Brain microvascular endothelial cell (primary cell): ENCODE data around the gene CNIH4.

Experiments
- DNase-seq: peaks from one replicate; pipeline ENCODE4 v3.0.0-alpha.2; 2020
- H3K27ac ChIP-seq: fragments of 250-450 bp; sonication (Bioruptor Pico); 2 replicates; pipeline ENCODE4 v1.5.1; 2020; ENCODE audit warnings: mild to moderate bottlenecking, moderate library complexity
- H3K27me3 ChIP-seq: fragments of 250-450 bp; sonication (Bioruptor Pico); replicated peaks from 2 replicates; pipeline ENCODE4 v1.5.1; 2020; ENCODE audit warnings: mild to moderate bottlenecking
- H3K36me3 ChIP-seq: fragments of 250-450 bp; sonication (Bioruptor Pico); replicated peaks from 2 replicates; pipeline ENCODE4 v1.5.1; 2020; ENCODE audit warnings: mild to moderate bottlenecking
- H3K4me3 ChIP-seq: 2 replicates; pipeline ENCODE4 v1.5.1; 2011; ENCODE audit warnings: low read depth, mild to moderate bottlenecking, control low read depth, low read length, moderate library complexity
- CTCF ChIP-seq: IDR thresholded peaks from 2 replicates; pipeline ENCODE4 v1.5.1; 2011; ENCODE audit warnings: low read depth, mild to moderate bottlenecking, moderate library complexity, low read length, control low read depth, inconsistent platforms; ENCODE audit errors: missing control alignments
- in situ Hi-C: cut with HindIII; loops from 2 replicates; pipeline ENCODE4 v1.10.0; 2017; ENCODE audit warnings: low sequenced_read_pairs, low pct_ligation_motif_present

The CNIH4 gene

GRCh38 chr1:224381880-224382548 lies 25.3 kb downstream of the CNIH4 start:
- H3K4me3 ChIP-seq = no peak overlapping the region
- DNase-seq = no peak
- H3K27ac ChIP-seq = no peak overlapping the region
- H3K27me3 ChIP-seq = no peaks in the 10 kb centered on the region
- TF ChIP-seq CTCF = no peak
- H3K36me3 ChIP-seq = peaks cover 10% of the 10 kb centered on the region
- in situ Hi-C loops = no loop called here

DNA sequence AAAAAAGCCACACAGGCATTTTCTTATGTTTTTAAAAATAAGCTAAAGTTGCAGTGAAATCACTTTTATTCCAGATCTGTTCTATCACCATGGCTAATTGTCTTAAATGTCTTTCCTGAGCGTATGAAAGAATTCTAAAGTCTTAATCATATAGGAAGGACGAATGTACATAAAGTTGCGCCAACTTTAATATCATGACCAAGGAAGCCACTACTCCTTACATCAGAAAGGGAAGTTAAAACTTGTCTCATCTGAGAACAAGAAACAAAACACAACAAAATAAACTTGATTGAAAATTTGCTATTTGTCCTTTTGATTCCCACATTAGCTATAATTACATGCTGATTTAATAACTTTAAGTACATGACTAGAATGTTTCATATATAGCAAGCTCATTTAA lies 26.5 kb downstream of the CNIH4 start:
- in situ Hi-C loops = no loop called here
- Histone ChIP-seq H3K36me3 (peaks cover 22% of the 10 kb centered on the region), H3K27ac (no peak overlapping the region), H3K4me3 (no peak overlapping the region), H3K27me3 (no peaks in the 10 kb centered on the region)
- DNase-seq = no peak
- TF ChIP-seq CTCF = no peak

- in situ Hi-C loops = no loop called here
- Histone ChIP-seq H3K4me3 (no peak overlapping the region), H3K27ac (no peak overlapping the region), H3K36me3 (peaks cover 58% of the 10 kb centered on the region), H3K27me3 (no peaks in the 10 kb centered on the region)
- DNase-seq = no peak
- no peak for TF ChIP-seq CTCF
These were observed 30.7 kb downstream of the CNIH4 start for GRCh38 chr1:224387302-224387912.

- in situ Hi-C loops = no loop called here
- H3K27me3 ChIP-seq = no peaks in the 10 kb centered on the region
- no peak overlapping the region for H3K4me3 ChIP-seq
- H3K27ac ChIP-seq = no peak overlapping the region
- no peak for TF ChIP-seq CTCF
- no peak for DNase-seq
- peaks cover 62% of the 10 kb centered on the region for H3K36me3 ChIP-seq
These were observed 31.3 kb downstream of the CNIH4 start for GRCh38 chr1:224387943-224388342.

- no peak for DNase-seq
- in situ Hi-C loops = no loop called here
- no peaks in the 10 kb centered on the region for H3K27me3 ChIP-seq
- no peak overlapping the region for H3K27ac ChIP-seq
- peaks cover 82% of the 10 kb centered on the region for H3K36me3 ChIP-seq
- TF ChIP-seq CTCF = no peak
- H3K4me3 ChIP-seq = no peak overlapping the region
These were observed 33.8 kb downstream of the CNIH4 start for GRCh38 chr1:224390517-224390916.
